NCI-H1930 (cell line): ENCODE measurements around the gene KIF26B.
"Not testable (repeated sequence)": the region's sequence is repeated elsewhere in the genome, so short reads cannot be mapped to it uniquely, and the experiment has no call there.

Source experiments
- DNase-seq, 2 experiments: peaks; one replicate each; lab custom pipeline; 2025; lab: John Stamatoyannopoulos, UW

KIF26B gene

GRCh38 chr1:245700631-245701030 lies 545.8 kb downstream of the KIF26B start:
- DNase-seq, result no peak

- no peak for DNase-seq
Measured at GRCh38 chr1:245701631-245702030, 546.8 kb downstream of the KIF26B start.

- no peak for DNase-seq
Measured at GRCh38 chr1:245702346-245702745, 547.6 kb downstream of the KIF26B start.

GRCh38 chr1:245704341-245704740 lies 549.6 kb downstream of the KIF26B start:
- DNase-seq, result no peak

- DNase-seq, result no peak
Measured at GRCh38 chr1:245704765-245705164, 550.0 kb downstream of the KIF26B start.

GRCh38 chr1:245707941-245708340 lies 553.2 kb downstream of the KIF26B start:
- no peak for DNase-seq

GRCh38 chr1:245710961-245711903 lies 556.4 kb downstream of the KIF26B start:
- DNase-seq, result no peak

GRCh38 chr1:245714027-245714426 lies 559.2 kb downstream of the KIF26B start:
- DNase-seq, result not testable (repeated sequence)

- no peak for DNase-seq
Measured at GRCh38 chr1:245715291-245715701, 560.5 kb downstream of the KIF26B start.

GRCh38 chr1:245715970-245716369 lies 561.2 kb downstream of the KIF26B start:
- DNase-seq, result no peak

GRCh38 chr1:245716561-245716960 lies 561.8 kb downstream of the KIF26B start:
- no peak for DNase-seq

- DNase-seq, result no peak
Measured at GRCh38 chr1:245717611-245718010, 562.8 kb downstream of the KIF26B start.

GRCh38 chr1:245718123-245718522 lies 563.3 kb downstream of the KIF26B start:
- no peak for DNase-seq

- DNase-seq, result no peak
Measured at GRCh38 chr1:245718951-245719350, 564.2 kb downstream of the KIF26B start.

GRCh38 chr1:245721488-245721887 lies 566.7 kb downstream of the KIF26B start:
- DNase-seq, result no peak

- not testable (repeated sequence) for DNase-seq
Measured at GRCh38 chr1:245728035-245728434, 573.2 kb downstream of the KIF26B start.

- DNase-seq, result no peak
Measured at GRCh38 chr1:245730801-245731200, 576.0 kb downstream of the KIF26B start.

- not testable (repeated sequence) for DNase-seq
Measured at GRCh38 chr1:245740336-245740735, 585.6 kb downstream of the KIF26B start.

- no peak for DNase-seq
Measured at GRCh38 chr1:245742896-245743295, 588.1 kb downstream of the KIF26B start.

GRCh38 chr1:245748240-245748639 lies 593.5 kb downstream of the KIF26B start:
- no peak for DNase-seq

GRCh38 chr1:245748646-245749045 lies 593.9 kb downstream of the KIF26B start:
- DNase-seq, result no peak

GRCh38 chr1:245749053-245749452 lies 594.3 kb downstream of the KIF26B start:
- DNase-seq, result no peak

- DNase-seq, result no peak
Measured at GRCh38 chr1:245750261-245750660, 595.5 kb downstream of the KIF26B start.

- DNase-seq, result no peak
Measured at GRCh38 chr1:245751116-245751515, 596.3 kb downstream of the KIF26B start.
